GM12878 (cell line): ENCODE measurements around the gene MEIS1.

Source experiments
- EP300 ChIP-seq, 2 experiments: fragments of 150-350 bp in 1 of 2; IDR thresholded peaks; 2 replicates each; pipeline ENCODE4 v1.6.1; 2011 to 2012; ENCODE audit warnings: low read depth in 2 of 2, low read length in 2 of 2, borderline replicate concordance in 1 of 2, improper control_type of control experiment in 1 of 2, inconsistent platforms in 1 of 2; ENCODE audit not compliant: control insufficient read depth in 1 of 2
- POLR2AphosphoS2 ChIP-seq: IDR thresholded peaks from 2 replicates; pipeline ENCODE4 v1.6.1; 2011; ENCODE audit warnings: low read depth, mild to moderate bottlenecking, low read length, improper control_type of control experiment, moderate library complexity
- YY1 ChIP-seq: IDR thresholded peaks from 2 replicates; pipeline ENCODE4 v1.6.1; 2011; ENCODE audit warnings: low read depth, mild to moderate bottlenecking, low read length

- TF ChIP-seq POLR2AphosphoS2 (no peak), EP300 (IDR thresholded peaks at IDR 0.05; ENCODE audit: borderline replicate concordance in 1 of 2, control insufficient read depth in 1 of 2, low read depth in 2 of 2, low read length in 2 of 2) (no peak), YY1 (no peak)
Observed at GRCh38 chr2:66463206-66463755, 28.4 kb downstream of the MEIS1 start.
